Natural killer cell (primary cell): ENCODE data around the gene STAT5B. TPM values are rescaled to one million over a fixed set of nuclear protein-coding genes. Genes with fewer than 3 reads are reported as not detected.
A peak's percentile ranks its signal among the peaks of the same experiment; 100 is the strongest.

Experiments used
- ATAC-seq, 3 donors: fragments of 150-1000 bp in 2 of 3; fragments of 200-7000 bp in 1 of 3; cut with Tn5 transposase; 1 replicate in 1 of 3; 2 replicates in 2 of 3; pipeline ENCODE4 v1.10.0; 2021; ENCODE audit warnings: mild to moderate bottlenecking in 2 of 3, moderate library complexity in 2 of 3
- DNase-seq, 2 donors: peaks; one replicate each; pipeline versions ENCODE4 v3.0.0 to v3.0.0-alpha.2; 2013 to 2021; ENCODE audit warnings: mixed read lengths in 1 of 2
- H3K27ac ChIP-seq: one replicate; pipeline ENCODE4 v1.5.1; 2013; ENCODE audit warnings: mild to moderate bottlenecking, low read length
- H3K27me3 ChIP-seq: one replicate; pipeline ENCODE4 v1.6.1; 2013; ENCODE audit warnings: low read length; ENCODE audit not compliant: control insufficient read depth, insufficient read depth
- H3K36me3 ChIP-seq: one replicate; pipeline ENCODE4 v1.6.1; 2013; ENCODE audit warnings: low read length; ENCODE audit not compliant: control insufficient read depth, insufficient read depth
- H3K4me1 ChIP-seq: one replicate; pipeline ENCODE4 v1.6.1; 2013; ENCODE audit warnings: low read length; ENCODE audit not compliant: control insufficient read depth, insufficient read depth
- H3K4me3 ChIP-seq: one replicate; pipeline ENCODE4 v1.5.1; 2013; ENCODE audit warnings: low read length
- H3K9me3 ChIP-seq: one replicate; pipeline ENCODE4 v1.6.1; 2013; ENCODE audit warnings: low read length; ENCODE audit not compliant: control insufficient read depth, insufficient read depth
- H3K27ac Mint-ChIP-seq, 2 donors: one replicate each; pipeline ENCODE4 v1.8.0; 2022; ENCODE audit warnings: mild to moderate bottlenecking in 2 of 2, mixed read lengths in 2 of 2, moderate library complexity in 1 of 2
- H3K27me3 Mint-ChIP-seq, 2 donors: one replicate each; pipeline ENCODE4 v1.8.0; 2022; ENCODE audit warnings: low read depth in 2 of 2, mixed read lengths in 2 of 2
- H3K36me3 Mint-ChIP-seq: one replicate; pipeline ENCODE4 v1.8.0; 2022; ENCODE audit warnings: mixed read lengths
- H3K4me1 Mint-ChIP-seq, 2 donors: one replicate each; pipeline ENCODE4 v1.8.0; 2022; ENCODE audit warnings: mixed read lengths in 2 of 2
- H3K4me3 Mint-ChIP-seq: one replicate; pipeline ENCODE4 v1.8.0; 2022; ENCODE audit warnings: mild to moderate bottlenecking, moderate library complexity, mixed read lengths
- H3K9me3 Mint-ChIP-seq, 2 donors: one replicate each; pipeline ENCODE4 v1.8.0; 2022; ENCODE audit warnings: mixed read lengths in 2 of 2
- WGBS: methylation state at CpG from one replicate; pipeline ENCODE4 v1.1.7; 2013; ENCODE audit warnings: missing lambda C conversion rate; ENCODE audit not compliant: insufficient coverage; 5-methylcytosine and 5-hydroxymethylcytosine counted together
- intact Hi-C: fragments of 100-400 bp; cut with micrococcal nuclease; formaldehyde crosslinking; loops from one replicate; pipeline ENCODE4 v1.14.2; 2022
- total RNA-seq, 4 donors: library from RNA; stranded (reverse); fragments of 120-200 nt in 1 of 4; gene quantifications; one replicate each; pipeline versions ENCODE4 v1.2.3 to v1.2.4, GENCODE V29; 2013 to 2022
- TF ChIP-seq, protein P1 (sequence below): fragments of 200-600 bp; IDR thresholded peaks from one replicate; pipeline ENCODE4 v1.8.0; 2022; ENCODE audit warnings: antibody characterized with exemption

Gene STAT5B
- total RNA-seq, 3 donors from 2014 or later (not counting 1 experiment from before 2014, with no cell fraction given): 79.9 to 112 (median 103) TPM

DNA sequence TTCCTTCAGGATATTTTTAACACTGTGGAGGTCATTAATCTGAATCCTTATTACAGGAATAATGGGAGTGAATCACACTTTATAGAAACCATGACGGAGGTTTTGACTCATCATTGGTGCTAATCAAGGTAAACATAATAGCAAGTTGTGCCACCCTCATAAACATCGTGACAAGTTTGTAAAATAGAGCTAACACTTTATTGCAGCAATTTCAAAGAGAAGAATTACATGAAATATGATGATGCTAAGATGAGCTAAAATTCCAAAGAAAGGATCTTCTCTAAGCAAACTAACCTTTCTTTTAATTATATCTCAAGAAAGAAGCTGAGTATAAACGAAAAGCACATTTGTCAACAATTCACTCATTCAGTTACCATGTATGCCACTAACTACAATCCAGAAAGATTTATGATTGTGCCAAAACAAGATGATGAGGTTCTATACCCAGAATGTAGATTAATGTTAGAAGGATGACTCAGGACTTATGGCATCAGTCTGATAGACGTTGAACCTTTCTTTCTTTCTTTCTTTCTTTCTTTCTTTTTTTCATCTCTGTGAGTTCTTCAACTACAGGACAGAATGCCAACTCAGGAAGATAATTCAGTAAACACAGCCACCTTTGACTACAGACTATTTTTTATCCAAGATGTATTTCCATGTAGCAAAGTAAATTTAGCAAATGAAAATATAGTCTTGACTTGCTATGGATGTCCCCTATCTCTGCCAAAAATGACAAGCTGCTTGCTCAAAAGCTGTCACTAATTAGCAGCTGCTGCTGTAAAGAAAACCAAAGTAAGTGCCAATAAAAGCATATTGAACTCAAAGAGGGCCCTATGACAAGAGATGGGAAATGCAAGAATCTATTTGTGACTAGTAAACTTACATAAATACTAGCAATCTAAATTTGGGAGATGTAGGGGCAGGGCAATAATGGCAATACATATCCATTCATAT, 23.3 kb downstream of the STAT5B start:
- DNase-seq (peak in 1 of 2 donors; percentile 28), ATAC-seq (no peak)
- H3K27ac Mint-ChIP-seq: peak overlapping the region; percentile 66 to 100
- Histone ChIP-seq H3K4me1 (peaks cover 22% of the 10 kb centered on the region), H3K9me3 (no peaks in the 10 kb centered on the region), H3K27me3 (no peaks in the 10 kb centered on the region), H3K4me3 (no peak overlapping the region), H3K27ac (no peak overlapping the region), H3K36me3 (no peaks in the 10 kb centered on the region)
- intact Hi-C loops: no loop called here
- H3K36me3 Mint-ChIP-seq: no peaks in the 10 kb centered on the region
- no peak overlapping the region for H3K4me3 Mint-ChIP-seq
- H3K4me1 Mint-ChIP-seq: peaks cover 35 to 41% of the 10 kb centered on the region in 2 donors
- TF ChIP-seq, protein P1, sequence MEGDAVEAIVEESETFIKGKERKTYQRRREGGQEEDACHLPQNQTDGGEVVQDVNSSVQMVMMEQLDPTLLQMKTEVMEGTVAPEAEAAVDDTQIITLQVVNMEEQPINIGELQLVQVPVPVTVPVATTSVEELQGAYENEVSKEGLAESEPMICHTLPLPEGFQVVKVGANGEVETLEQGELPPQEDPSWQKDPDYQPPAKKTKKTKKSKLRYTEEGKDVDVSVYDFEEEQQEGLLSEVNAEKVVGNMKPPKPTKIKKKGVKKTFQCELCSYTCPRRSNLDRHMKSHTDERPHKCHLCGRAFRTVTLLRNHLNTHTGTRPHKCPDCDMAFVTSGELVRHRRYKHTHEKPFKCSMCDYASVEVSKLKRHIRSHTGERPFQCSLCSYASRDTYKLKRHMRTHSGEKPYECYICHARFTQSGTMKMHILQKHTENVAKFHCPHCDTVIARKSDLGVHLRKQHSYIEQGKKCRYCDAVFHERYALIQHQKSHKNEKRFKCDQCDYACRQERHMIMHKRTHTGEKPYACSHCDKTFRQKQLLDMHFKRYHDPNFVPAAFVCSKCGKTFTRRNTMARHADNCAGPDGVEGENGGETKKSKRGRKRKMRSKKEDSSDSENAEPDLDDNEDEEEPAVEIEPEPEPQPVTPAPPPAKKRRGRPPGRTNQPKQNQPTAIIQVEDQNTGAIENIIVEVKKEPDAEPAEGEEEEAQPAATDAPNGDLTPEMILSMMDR: no peak
- no peaks in the 10 kb centered on the region for H3K9me3 Mint-ChIP-seq
- no peaks in the 10 kb centered on the region for H3K27me3 Mint-ChIP-seq
- WGBS: 83% methylated on average over 2 of the region's 4 CpGs

GRCh38 chr17:42251115-42251514, 25.1 kb downstream of the STAT5B start:
- H3K4me3 Mint-ChIP-seq: no peak overlapping the region
- H3K27ac Mint-ChIP-seq: peak overlapping the region; percentile 97 to 100
- peaks cover 46 to 53% of the 10 kb centered on the region in 2 donors for H3K4me1 Mint-ChIP-seq
- DNase-seq (peak in 1 of 2 donors; percentile 24), ATAC-seq (no peak)
- 47% methylated on average over 2 of the region's 2 CpGs for WGBS
- Histone ChIP-seq H3K36me3 (no peaks in the 10 kb centered on the region), H3K9me3 (no peaks in the 10 kb centered on the region), H3K4me3 (no peak overlapping the region), H3K27me3 (no peaks in the 10 kb centered on the region), H3K27ac (peak overlapping the region; percentile 40), H3K4me1 (peaks cover 32% of the 10 kb centered on the region)
- no peaks in the 10 kb centered on the region for H3K27me3 Mint-ChIP-seq
- no peaks in the 10 kb centered on the region for H3K36me3 Mint-ChIP-seq
- intact Hi-C loops: no loop called here
- TF ChIP-seq, protein P1: no peak
- no peaks in the 10 kb centered on the region for H3K9me3 Mint-ChIP-seq

- H3K4me1 Mint-ChIP-seq: peaks cover 40 to 48% of the 10 kb centered on the region in 2 donors
- DNase-seq (peak in 1 of 2 donors; percentile 82), ATAC-seq (peak; percentile 39 to 63 (median 49))
- peaks cover 32% of the 10 kb centered on the region for H3K4me1 ChIP-seq
- H3K27me3 Mint-ChIP-seq: no peaks in the 10 kb centered on the region
- H3K36me3 ChIP-seq: no peaks in the 10 kb centered on the region
- H3K9me3 ChIP-seq: no peaks in the 10 kb centered on the region
- peak overlapping the region; percentile 88 for H3K27ac ChIP-seq
- 57% methylated on average over 10 of the region's 14 CpGs for WGBS
- H3K27me3 ChIP-seq: no peaks in the 10 kb centered on the region
- peak overlapping the region; percentile 97 to 100 for H3K27ac Mint-ChIP-seq
- TF ChIP-seq, protein P1: no peak
- H3K4me3 Mint-ChIP-seq: peak overlapping the region; percentile 80
- H3K9me3 Mint-ChIP-seq: no peaks in the 10 kb centered on the region
- H3K4me3 ChIP-seq: no peak overlapping the region
- H3K36me3 Mint-ChIP-seq: no peaks in the 10 kb centered on the region
- intact Hi-C loops: loop anchor here (2.0 kb wide), 2 partner anchors 17 to 25 kb away; no protein-coding TSS in a partner anchor
Observed at GRCh38 chr17:42249681-42250446, 26.3 kb downstream of the STAT5B start.
